HEK293 (cell line): ENCODE data around the gene TMPRSS4.
A peak's percentile ranks its signal among the peaks of the same experiment; 100 is the strongest.

Source experiments
- CTCF ChIA-PET: fragments of 350-600 bp; formaldehyde crosslinking; extraction: SDS; loops from one replicate; lab custom pipeline; 2021; ENCODE audit warnings: antibody characterized with exemption; lab: Yijun Ruan, JAX
- POLR2A ChIA-PET: fragments of 300-600 bp; formaldehyde crosslinking; extraction: SDS; loops from one replicate; lab custom pipeline; 2020; ENCODE audit warnings: antibody characterized with exemption, inconsistent platforms; lab: Yijun Ruan, JAX
- H3K27ac ChIP-seq: fragments of 200-500 bp; sonication (Bioruptor generic); 2 replicates; pipeline ENCODE4 v1.5.1; 2014; ENCODE audit warnings: low read depth, low read length, control low read depth, inconsistent platforms; ENCODE audit errors: extremely low read depth
- H3K36me3 ChIP-seq, 2 experiments: fragments of 200-500 bp in 1 of 2; sonication (Bioruptor generic) in 1 of 2; 1 replicate in 1 of 2; 2 replicates in 1 of 2; pipeline ENCODE4 v1.5.1; 2014 to 2017; ENCODE audit warnings: inconsistent platforms in 2 of 2, low read length in 2 of 2; ENCODE audit not compliant: control insufficient read depth in 2 of 2, insufficient read depth in 1 of 2
- H3K4me1 ChIP-seq: fragments of 200-500 bp; sonication (Bioruptor generic); 2 replicates; pipeline ENCODE4 v1.5.1; 2014; ENCODE audit warnings: mild to moderate bottlenecking, low read length, inconsistent platforms; ENCODE audit not compliant: control insufficient read depth, insufficient read depth
- H3K4me3 ChIP-seq: 2 replicates; pipeline ENCODE4 v1.5.1; 2011; ENCODE audit warnings: low read depth, mild to moderate bottlenecking, control low read depth, low read length, moderate library complexity
- H3K9me3 ChIP-seq: fragments of 200-500 bp; sonication (Bioruptor generic); 2 replicates; pipeline ENCODE4 v1.5.1; 2014; ENCODE audit warnings: low read depth, low read length, inconsistent platforms; ENCODE audit not compliant: control insufficient read depth, insufficient read depth
- BCL11A ChIP-seq: fragments of 450-650 bp; formaldehyde crosslinking; IDR thresholded peaks from 2 replicates; pipeline ENCODE4 v1.5.1; 2016; ENCODE audit warnings: low read depth, missing biosample characterization, missing genetic modification characterization
- SCRT2 ChIP-seq: fragments of 450-650 bp; formaldehyde crosslinking; IDR thresholded peaks from 2 replicates; pipeline ENCODE4 v1.5.1; 2016; ENCODE audit warnings: missing biosample characterization, missing genetic modification characterization
- SETDB1 ChIP-seq: IDR thresholded peaks from one replicate; pipeline ENCODE4 v1.6.1; 2017; ENCODE audit warnings: mild to moderate bottlenecking, low read length, moderate library complexity, mixed read lengths; ENCODE audit not compliant: insufficient read length
- TRIM28 ChIP-seq: IDR thresholded peaks from 2 replicates; pipeline ENCODE4 v1.6.1; 2011; ENCODE audit warnings: low read length, control low read depth, borderline replicate concordance
- WT1 ChIP-seq: fragments of 450-650 bp; formaldehyde crosslinking; IDR thresholded peaks from 2 replicates; pipeline ENCODE4 v1.5.1; 2016; ENCODE audit warnings: missing biosample characterization, missing genetic modification characterization
- ZEB2 ChIP-seq: fragments of 450-650 bp; formaldehyde crosslinking; IDR thresholded peaks from 2 replicates; pipeline ENCODE4 v1.5.1; 2016; ENCODE audit warnings: missing biosample characterization, missing genetic modification characterization
- ZNF121 ChIP-seq: fragments of 450-650 bp; formaldehyde crosslinking; IDR thresholded peaks from 2 replicates; pipeline ENCODE4 v1.5.1; 2016; ENCODE audit warnings: missing biosample characterization, missing genetic modification characterization
- ZNF184 ChIP-seq: fragments of 450-650 bp; IDR thresholded peaks from 2 replicates; pipeline ENCODE4 v1.5.1; 2018; ENCODE audit warnings: missing biosample characterization, mild to moderate bottlenecking, missing genetic modification characterization
- ZNF211 ChIP-seq: fragments of 450-650 bp; formaldehyde crosslinking; IDR thresholded peaks from 2 replicates; pipeline ENCODE4 v1.5.1; 2016; ENCODE audit warnings: low read depth, missing biosample characterization, missing genetic modification characterization
- ZNF221 ChIP-seq: fragments of 450-650 bp; formaldehyde crosslinking; IDR thresholded peaks from 2 replicates; pipeline ENCODE4 v1.5.1; 2017; ENCODE audit warnings: missing biosample characterization, missing genetic modification characterization, borderline replicate concordance
- ZNF274 ChIP-seq, 2 experiments: fragments of 200-500 bp in 1 of 2; fragments of 450-650 bp in 1 of 2; sonication (Bioruptor generic) in 1 of 2; formaldehyde crosslinking in 1 of 2; IDR thresholded peaks; 2 replicates each; pipeline versions ENCODE4 v1.5.1 to v1.6.1; 2014 to 2016; ENCODE audit warnings: borderline replicate concordance in 1 of 2, inconsistent platforms in 1 of 2, low read length in 1 of 2, missing biosample characterization in 1 of 2, missing genetic modification characterization in 1 of 2
- ZNF292 ChIP-seq: fragments of 450-650 bp; formaldehyde crosslinking; IDR thresholded peaks from 2 replicates; pipeline ENCODE4 v1.5.1; 2016; ENCODE audit warnings: low read depth, missing biosample characterization, missing genetic modification characterization, borderline replicate concordance
- ZNF324 ChIP-seq: fragments of 450-650 bp; formaldehyde crosslinking; IDR thresholded peaks from 2 replicates; pipeline ENCODE4 v1.5.1; 2016; ENCODE audit warnings: missing biosample characterization, missing genetic modification characterization
- ZNF404 ChIP-seq: fragments of 450-650 bp; formaldehyde crosslinking; IDR thresholded peaks from 2 replicates; pipeline ENCODE4 v1.5.1; 2017; ENCODE audit warnings: missing biosample characterization, missing genetic modification characterization
- ZNF514 ChIP-seq: fragments of 450-650 bp; formaldehyde crosslinking; IDR thresholded peaks from 2 replicates; pipeline ENCODE4 v1.5.1; 2016; ENCODE audit warnings: missing biosample characterization, missing genetic modification characterization
- ZNF529 ChIP-seq: fragments of 450-650 bp; formaldehyde crosslinking; IDR thresholded peaks from 2 replicates; pipeline ENCODE4 v1.5.1; 2017; ENCODE audit warnings: missing genetic modification characterization, missing biosample characterization; ENCODE audit not compliant: insufficient replicate concordance
- ZNF544 ChIP-seq: fragments of 450-650 bp; formaldehyde crosslinking; IDR thresholded peaks from 2 replicates; pipeline ENCODE4 v1.5.0; 2017; ENCODE audit warnings: missing biosample characterization, missing genetic modification characterization
- ZNF580 ChIP-seq: fragments of 450-650 bp; formaldehyde crosslinking; IDR thresholded peaks from 2 replicates; pipeline ENCODE4 v1.5.1; 2016; ENCODE audit warnings: missing biosample characterization, missing genetic modification characterization
- ZNF791 ChIP-seq: fragments of 450-650 bp; formaldehyde crosslinking; IDR thresholded peaks from 2 replicates; pipeline ENCODE4 v1.5.1; 2016; ENCODE audit warnings: missing biosample characterization, missing genetic modification characterization
- ZNF837 ChIP-seq: fragments of 450-650 bp; formaldehyde crosslinking; IDR thresholded peaks from 2 replicates; pipeline ENCODE4 v1.5.1; 2016; ENCODE audit warnings: missing biosample characterization, missing genetic modification characterization
- ZNF843 ChIP-seq: fragments of 450-650 bp; formaldehyde crosslinking; IDR thresholded peaks from 2 replicates; pipeline ENCODE4 v1.5.1; 2016; ENCODE audit warnings: missing biosample characterization, missing genetic modification characterization
- TF ChIP-seq, protein P1 (sequence below): fragments of 450-650 bp; formaldehyde crosslinking; IDR thresholded peaks from 2 replicates; pipeline ENCODE4 v1.5.1; 2016; ENCODE audit warnings: missing biosample characterization, missing genetic modification characterization
- TF ChIP-seq, protein P2 (sequence below): fragments of 450-650 bp; formaldehyde crosslinking; IDR thresholded peaks from 2 replicates; pipeline ENCODE4 v1.5.1; 2016; ENCODE audit warnings: missing biosample characterization, missing genetic modification characterization, borderline replicate concordance
- TF ChIP-seq, protein P3 (sequence below): IDR thresholded peaks from 2 replicates; pipeline ENCODE4 v1.6.1; 2011; ENCODE audit warnings: mild to moderate bottlenecking, low read depth, low read length, borderline replicate concordance
- TF ChIP-seq, protein P4 (sequence below): fragments of 450-650 bp; formaldehyde crosslinking; IDR thresholded peaks from 2 replicates; pipeline ENCODE4 v1.5.1; 2017; ENCODE audit warnings: missing biosample characterization, mild to moderate bottlenecking, missing genetic modification characterization, moderate library complexity

TMPRSS4 gene

GRCh38 chr11:118086913-118087768 lies 10.3 kb downstream of the TMPRSS4 start, which contains the start of gene SMIM35:
Gene SMIM35 (minus strand): TSS chr11:118086963. CDS start chr11:118086757, 206 bp downstream.
- Histone ChIP-seq H3K4me1 (no peaks in the 10 kb centered on the region), H3K9me3 (no peaks in the 10 kb centered on the region), H3K36me3 (no peaks in the 10 kb centered on the region), H3K27ac (no peak within 1 kb of the TSS), H3K4me3 (no peak within 1 kb of the TSS)
- TF ChIP-seq WT1 (tag by site-specific recombination), result no peak
- TF ChIP-seq, protein P1, sequence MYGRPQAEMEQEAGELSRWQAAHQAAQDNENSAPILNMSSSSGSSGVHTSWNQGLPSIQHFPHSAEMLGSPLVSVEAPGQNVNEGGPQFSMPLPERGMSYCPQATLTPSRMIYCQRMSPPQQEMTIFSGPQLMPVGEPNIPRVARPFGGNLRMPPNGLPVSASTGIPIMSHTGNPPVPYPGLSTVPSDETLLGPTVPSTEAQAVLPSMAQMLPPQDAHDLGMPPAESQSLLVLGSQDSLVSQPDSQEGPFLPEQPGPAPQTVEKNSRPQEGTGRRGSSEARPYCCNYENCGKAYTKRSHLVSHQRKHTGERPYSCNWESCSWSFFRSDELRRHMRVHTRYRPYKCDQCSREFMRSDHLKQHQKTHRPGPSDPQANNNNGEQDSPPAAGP (tag by site-specific recombination), result no peak
- TF ChIP-seq ZNF274 (IDR thresholded peaks at IDR 0.05; ENCODE audit: low read length), result no peak
- TF ChIP-seq ZNF274 (tag by site-specific recombination; IDR thresholded peaks at IDR 0.05; ENCODE audit: borderline replicate concordance), result peak; percentile 86; the same call in 1 of the 2 replicates
- TF ChIP-seq SETDB1, result peak; percentile 67
- TF ChIP-seq TRIM28, result peak; percentile 68; the same call in 1 of the 2 replicates
- ChIA-PET POLR2A (no interaction called here), CTCF (interaction anchor here (0.6 to 0.7 kb wide), 3 partner anchors 32 to 1551 kb away, joined by 3 to 4 read pairs (median 4); no protein-coding TSS in a partner anchor)

DNA sequence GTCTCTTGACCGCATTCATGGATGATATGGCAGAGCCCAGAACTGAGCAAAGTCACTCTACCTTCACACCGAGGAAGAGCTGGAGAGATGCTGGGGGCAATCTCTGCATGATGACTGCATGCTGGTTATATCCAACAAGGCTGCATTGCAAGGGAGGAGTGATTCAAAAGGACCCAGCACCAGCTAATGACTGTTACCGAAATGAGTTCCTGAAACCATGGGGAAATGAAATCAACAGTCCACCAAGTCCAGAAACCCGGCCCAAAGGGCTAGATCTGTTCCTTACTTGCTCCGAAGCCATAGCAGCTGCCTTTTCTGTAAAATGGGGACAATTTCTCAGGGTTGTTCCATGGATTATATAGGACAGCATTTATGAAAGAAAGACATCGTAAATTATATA lies 11.1 kb downstream of the TMPRSS4 start:
- ChIA-PET CTCF (interaction anchor here (0.6 kb wide), 1 partner anchor 33 kb away, joined by 4 read pairs; no protein-coding TSS in a partner anchor), POLR2A (no interaction called here)
- Histone ChIP-seq H3K4me1 (no peaks in the 10 kb centered on the region), H3K4me3 (no peak overlapping the region)
- TF ChIP-seq, protein P2, sequence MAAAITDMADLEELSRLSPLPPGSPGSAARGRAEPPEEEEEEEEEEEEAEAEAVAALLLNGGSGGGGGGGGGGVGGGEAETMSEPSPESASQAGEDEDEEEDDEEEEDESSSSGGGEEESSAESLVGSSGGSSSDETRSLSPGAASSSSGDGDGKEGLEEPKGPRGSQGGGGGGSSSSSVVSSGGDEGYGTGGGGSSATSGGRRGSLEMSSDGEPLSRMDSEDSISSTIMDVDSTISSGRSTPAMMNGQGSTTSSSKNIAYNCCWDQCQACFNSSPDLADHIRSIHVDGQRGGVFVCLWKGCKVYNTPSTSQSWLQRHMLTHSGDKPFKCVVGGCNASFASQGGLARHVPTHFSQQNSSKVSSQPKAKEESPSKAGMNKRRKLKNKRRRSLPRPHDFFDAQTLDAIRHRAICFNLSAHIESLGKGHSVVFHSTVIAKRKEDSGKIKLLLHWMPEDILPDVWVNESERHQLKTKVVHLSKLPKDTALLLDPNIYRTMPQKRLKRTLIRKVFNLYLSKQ (tag by site-specific recombination), result no peak
- TF ChIP-seq ZNF292 (tag by site-specific recombination) (no peak), ZNF580 (tag by site-specific recombination) (no peak), ZNF791 (tag by site-specific recombination) (no peak), SETDB1 (no peak), ZNF404 (tag by site-specific recombination) (no peak), ZNF529 (no peak), WT1 (tag by site-specific recombination) (no peak), ZNF184 (tag by site-specific recombination) (no peak), ZNF843 (tag by site-specific recombination) (no peak), ZNF221 (tag by site-specific recombination) (no peak)
- TF ChIP-seq, all 188 proteins: peak for 0
- Histone ChIP-seq H3K36me3 (no peaks in the 10 kb centered on the region), H3K9me3 (no peaks in the 10 kb centered on the region), H3K27ac (no peak overlapping the region)

DNA sequence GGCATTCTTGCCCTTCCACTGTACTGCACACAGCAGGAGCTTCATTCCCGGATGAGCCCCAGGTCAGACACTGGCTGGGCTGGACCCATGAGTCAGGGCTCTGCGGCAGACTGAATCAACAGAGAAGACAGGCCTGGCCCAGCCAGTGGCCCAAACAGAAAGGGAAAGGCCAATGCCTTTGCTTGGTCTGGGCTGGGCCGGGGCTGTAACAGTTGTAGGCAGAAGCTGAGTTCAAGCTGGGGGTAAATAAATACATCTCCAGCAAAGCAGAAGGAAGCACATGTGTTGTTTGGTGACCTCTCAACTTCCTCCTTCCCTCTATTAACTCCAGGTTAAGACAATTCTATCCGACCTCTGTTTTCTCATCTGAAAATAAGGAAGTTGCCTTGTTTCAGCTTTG lies 11.7 kb downstream of the TMPRSS4 start:
- H3K27ac ChIP-seq, result no peak overlapping the region
- ChIA-PET POLR2A (no interaction called here), CTCF (no interaction called here)
- H3K4me3 ChIP-seq, result no peak overlapping the region
- H3K9me3 ChIP-seq, result no peaks in the 10 kb centered on the region
- no peaks in the 10 kb centered on the region for H3K36me3 ChIP-seq
- no peaks in the 10 kb centered on the region for H3K4me1 ChIP-seq
- TF ChIP-seq SCRT2 (tag by site-specific recombination) (no peak), ZNF121 (no peak), ZNF211 (tag by site-specific recombination) (no peak), ZNF324 (tag by site-specific recombination) (no peak), ZNF837 (tag by site-specific recombination) (no peak), BCL11A (tag by site-specific recombination) (no peak), ZNF514 (tag by site-specific recombination) (no peak), ZEB2 (tag by site-specific recombination) (no peak), ZNF544 (tag by site-specific recombination) (no peak), ZNF404 (tag by site-specific recombination) (no peak)
- TF ChIP-seq, protein P3, sequence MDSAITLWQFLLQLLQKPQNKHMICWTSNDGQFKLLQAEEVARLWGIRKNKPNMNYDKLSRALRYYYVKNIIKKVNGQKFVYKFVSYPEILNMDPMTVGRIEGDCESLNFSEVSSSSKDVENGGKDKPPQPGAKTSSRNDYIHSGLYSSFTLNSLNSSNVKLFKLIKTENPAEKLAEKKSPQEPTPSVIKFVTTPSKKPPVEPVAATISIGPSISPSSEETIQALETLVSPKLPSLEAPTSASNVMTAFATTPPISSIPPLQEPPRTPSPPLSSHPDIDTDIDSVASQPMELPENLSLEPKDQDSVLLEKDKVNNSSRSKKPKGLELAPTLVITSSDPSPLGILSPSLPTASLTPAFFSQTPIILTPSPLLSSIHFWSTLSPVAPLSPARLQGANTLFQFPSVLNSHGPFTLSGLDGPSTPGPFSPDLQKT, result no peak
- TF ChIP-seq, protein P4, sequence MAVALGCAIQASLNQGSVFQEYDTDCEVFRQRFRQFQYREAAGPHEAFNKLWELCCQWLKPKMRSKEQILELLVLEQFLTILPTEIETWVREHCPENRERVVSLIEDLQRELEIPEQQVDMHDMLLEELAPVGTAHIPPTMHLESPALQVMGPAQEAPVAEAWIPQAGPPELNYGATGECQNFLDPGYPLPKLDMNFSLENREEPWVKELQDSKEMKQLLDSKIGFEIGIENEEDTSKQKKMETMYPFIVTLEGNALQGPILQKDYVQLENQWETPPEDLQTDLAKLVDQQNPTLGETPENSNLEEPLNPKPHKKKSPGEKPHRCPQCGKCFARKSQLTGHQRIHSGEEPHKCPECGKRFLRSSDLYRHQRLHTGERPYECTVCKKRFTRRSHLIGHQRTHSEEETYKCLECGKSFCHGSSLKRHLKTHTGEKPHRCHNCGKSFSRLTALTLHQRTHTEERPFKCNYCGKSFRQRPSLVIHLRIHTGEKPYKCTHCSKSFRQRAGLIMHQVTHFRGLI (tag by site-specific recombination), result no peak
